HG02623 (cell line): Measurements from ENCODE around the gene PAM.
"Not testable (repeated sequence)": the region's sequence is repeated elsewhere in the genome, so short reads cannot be mapped to it uniquely, and the experiment has no call there.

Experiments
- ATAC-seq: cut with Tn5 transposase; IDR thresholded peaks from one replicate; pipeline ENCODE4 v1.9.1; 2021; ENCODE audit warnings: moderate library complexity; ENCODE audit not compliant: unreplicated experiment

Gene PAM

GRCh38 chr5:102975457-102976182, 220.5 kb downstream of the PAM start:
- no peak for ATAC-seq

- ATAC-seq = no peak
Observed at GRCh38 chr5:102981957-102982635, 227.0 kb downstream of the PAM start.

GRCh38 chr5:102986074-102986473, 231.0 kb downstream of the PAM start:
- no peak for ATAC-seq

- ATAC-seq = no peak
Observed at GRCh38 chr5:102988459-102988858, 233.4 kb downstream of the PAM start.

GRCh38 chr5:102991802-102992201, 236.7 kb downstream of the PAM start:
- ATAC-seq = no peak

GRCh38 chr5:102996011-102996575, 241.0 kb downstream of the PAM start:
- no peak for ATAC-seq

- no peak for ATAC-seq
Observed at GRCh38 chr5:102998224-102998623, 243.1 kb downstream of the PAM start.

- ATAC-seq = no peak
Observed at GRCh38 chr5:102999191-102999590, 244.1 kb downstream of the PAM start.

GRCh38 chr5:102999621-103000020, 244.5 kb downstream of the PAM start:
- not testable (repeated sequence) for ATAC-seq

- no peak for ATAC-seq
Observed at GRCh38 chr5:103000089-103000488, 245.0 kb downstream of the PAM start.

- no peak for ATAC-seq
Observed at GRCh38 chr5:103003872-103004271, 248.8 kb downstream of the PAM start.

- ATAC-seq = no peak
Observed at GRCh38 chr5:103005276-103005675, 250.2 kb downstream of the PAM start.

GRCh38 chr5:103006921-103007320, 251.8 kb downstream of the PAM start:
- ATAC-seq = no peak

GRCh38 chr5:103010168-103010567, 255.1 kb downstream of the PAM start:
- ATAC-seq = peak; percentile 60

GRCh38 chr5:103013933-103014552, 258.9 kb downstream of the PAM start:
- ATAC-seq = no peak

- no peak for ATAC-seq
Observed at GRCh38 chr5:103014983-103015382, 259.9 kb downstream of the PAM start.

- no peak for ATAC-seq
Observed at GRCh38 chr5:103016167-103016566, 261.1 kb downstream of the PAM start.

GRCh38 chr5:103019804-103020203, 264.7 kb downstream of the PAM start:
- no peak for ATAC-seq

- ATAC-seq = peak; percentile 83
Observed at GRCh38 chr5:103021314-103021713, 266.2 kb downstream of the PAM start.

GRCh38 chr5:103027267-103027666, 272.2 kb downstream of the PAM start:
- ATAC-seq = no peak

GRCh38 chr5:103031607-103032006, 276.5 kb downstream of the PAM start:
- ATAC-seq = no peak

- no peak for ATAC-seq
Observed at GRCh38 chr5:103033696-103034095, 278.6 kb downstream of the PAM start.
